Esophagus (tissue), 2 donors: ENCODE data around the gene NOD1. TPM values are rescaled to one million over a fixed set of nuclear protein-coding genes. Genes with fewer than 3 reads are reported as not detected.
"Not testable (repeated sequence)": the region's sequence is repeated elsewhere in the genome, so short reads cannot be mapped to it uniquely, and the experiment has no call there.

Experiments
- H3K27ac ChIP-seq, 2 donors: one replicate each; pipeline ENCODE4 v1.5.1; 2013; ENCODE audit warnings: low read depth in 2 of 2, mild to moderate bottlenecking in 2 of 2, inconsistent platforms in 1 of 2, low read length in 1 of 2, moderate library complexity in 1 of 2
- H3K27me3 ChIP-seq, 2 donors: one replicate each; pipeline ENCODE4 v1.6.1; 2013; ENCODE audit warnings: low read length in 2 of 2, control low read depth in 1 of 2, mild to moderate bottlenecking in 1 of 2; ENCODE audit not compliant: insufficient read depth in 2 of 2, control insufficient read depth in 1 of 2
- H3K36me3 ChIP-seq, 2 donors: one replicate each; pipeline ENCODE4 v1.6.1; 2013; ENCODE audit warnings: low read length in 1 of 2; ENCODE audit not compliant: control insufficient read depth in 2 of 2, insufficient read depth in 2 of 2
- H3K4me1 ChIP-seq, 2 donors: one replicate each; pipeline ENCODE4 v1.6.1; 2013; ENCODE audit warnings: low read length in 1 of 2; ENCODE audit not compliant: control insufficient read depth in 2 of 2, insufficient read depth in 2 of 2
- H3K4me3 ChIP-seq, 2 donors: one replicate each; pipeline ENCODE4 v1.5.1; 2013; ENCODE audit warnings: low read length in 2 of 2, mild to moderate bottlenecking in 2 of 2, low read depth in 1 of 2, moderate library complexity in 1 of 2
- H3K9me3 ChIP-seq, 2 donors: one replicate each; pipeline ENCODE4 v1.6.1; 2013; ENCODE audit warnings: mild to moderate bottlenecking in 2 of 2, low read depth in 1 of 2, low read length in 1 of 2, moderate library complexity in 1 of 2; ENCODE audit not compliant: control insufficient read depth in 2 of 2, insufficient read depth in 1 of 2
- WGBS, 2 donors: extraction: QIAGEN DNeasy Blood & Tissue Kit; methylation state at CpG; one replicate each; pipeline ENCODE4 v1.1.7; 2013; 5-methylcytosine and 5-hydroxymethylcytosine counted together
- polyA plus RNA-seq, 2 donors: library from polyadenylated mRNA; stranded (reverse); fragments of 200-250 nt; gene quantifications; one replicate each; pipeline ENCODE4 v1.2.3, GENCODE V29; 2013
- donor health status: healthy with polysubstance abuse.
- donor health status: Bipolar disorder and iron deficiency.

The NOD1 gene
- polyA plus RNA-seq, 2 donors = 5.0 to 6.1 TPM

DNA sequence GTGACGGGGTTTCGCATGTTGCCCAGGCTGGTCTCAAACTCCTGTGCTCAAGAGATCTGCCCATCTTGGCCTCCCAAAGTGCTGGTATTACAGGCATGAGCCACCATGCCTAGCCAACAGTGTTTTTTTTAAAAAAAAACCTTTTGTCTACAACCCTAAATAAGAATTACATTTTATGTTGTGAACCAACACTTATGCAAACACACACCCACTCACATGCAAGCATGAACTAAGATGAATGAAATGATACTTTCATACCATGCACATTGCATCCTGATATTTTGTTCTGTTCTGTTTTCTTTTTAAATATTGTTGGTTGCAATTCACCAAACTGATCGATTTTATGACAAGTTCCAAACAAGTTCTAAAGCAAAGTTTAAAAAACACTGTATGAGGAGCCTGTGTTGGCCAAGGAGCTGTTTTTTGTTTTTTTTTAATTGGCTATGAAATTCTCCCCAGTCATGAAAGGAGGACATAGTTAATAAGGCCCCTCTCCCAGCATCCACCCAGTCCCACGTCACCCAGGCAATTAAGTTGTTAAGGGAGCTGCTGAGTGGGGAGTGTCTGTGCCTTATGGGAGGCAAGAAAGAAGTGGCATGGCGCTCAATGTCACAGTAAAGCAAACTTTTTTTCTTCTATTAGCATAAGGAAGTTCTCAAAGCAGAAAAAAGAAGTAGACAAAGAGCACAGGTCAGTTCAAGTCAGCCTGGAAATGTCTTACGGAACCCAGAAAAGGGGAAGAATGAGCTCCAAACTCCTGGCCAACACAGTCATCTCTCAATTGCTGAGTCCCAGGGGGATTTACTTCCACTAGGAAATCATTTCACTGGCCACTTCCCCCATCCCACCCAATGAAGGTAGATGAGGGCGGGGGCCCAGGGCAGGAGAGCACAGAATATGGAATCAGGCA, 50.1 kb downstream of the NOD1 start:
- H3K9me3 ChIP-seq = no peaks in the 10 kb centered on the region
- 89 to 91% methylated on average over 7 of the region's 7 CpGs for WGBS, 2 donors
- H3K36me3 ChIP-seq = peaks cover 9 to 31% of the 10 kb centered on the region in 2 donors
- no peak overlapping the region for H3K4me3 ChIP-seq
- peaks cover 4 to 5% of the 10 kb centered on the region in 2 donors for H3K4me1 ChIP-seq
- no peaks in the 10 kb centered on the region for H3K27me3 ChIP-seq
- H3K27ac ChIP-seq = no peak overlapping the region

DNA sequence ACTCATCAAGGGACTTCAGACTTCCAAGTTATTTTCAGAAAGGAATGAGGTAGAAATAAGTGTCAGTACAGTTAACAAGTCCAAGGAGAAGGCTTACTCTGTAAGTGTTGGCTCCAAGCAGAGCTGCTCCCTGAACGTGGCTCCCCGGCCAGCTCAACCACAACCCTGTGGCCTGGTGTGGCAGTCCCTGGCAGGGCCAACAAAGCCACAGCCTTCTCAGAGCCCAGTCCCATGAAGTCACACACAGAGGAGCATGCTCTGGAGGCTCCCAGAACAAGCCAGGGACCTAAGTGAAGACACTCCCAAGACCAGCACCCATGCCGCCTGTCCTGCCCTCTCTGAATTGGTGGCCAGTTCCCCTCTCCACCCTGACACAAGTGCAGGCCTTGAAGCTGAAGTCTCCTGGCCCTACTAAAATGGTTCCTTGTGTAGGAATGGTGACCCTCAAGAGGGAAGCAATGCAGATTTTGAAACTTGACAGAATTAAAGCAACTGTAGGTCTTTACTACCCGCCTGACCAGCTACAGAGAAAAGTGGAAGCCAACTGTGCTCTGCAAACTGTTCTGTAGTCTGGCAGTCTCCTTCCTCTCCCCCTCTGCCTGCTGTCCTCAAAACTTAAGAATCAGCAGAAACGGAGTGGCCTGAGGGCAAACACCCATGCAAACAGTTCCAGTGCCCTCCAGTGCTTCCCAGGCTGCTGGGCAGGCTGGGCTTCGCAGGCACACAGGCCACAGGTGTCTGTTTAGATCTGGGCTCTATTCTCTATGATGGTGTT, 51.1 kb downstream of the NOD1 start:
- Histone ChIP-seq H3K9me3 (no peaks in the 10 kb centered on the region), H3K27me3 (no peaks in the 10 kb centered on the region), H3K36me3 (peaks cover 9 to 31% of the 10 kb centered on the region in 2 donors), H3K27ac (no peak overlapping the region), H3K4me3 (no peak overlapping the region), H3K4me1 (peaks cover 2 to 5% of the 10 kb centered on the region in 2 donors)
- whole genome bisulfite sequencing, 2 donors = 78 to 88% methylated on average over 6 of the region's 6 CpGs

DNA sequence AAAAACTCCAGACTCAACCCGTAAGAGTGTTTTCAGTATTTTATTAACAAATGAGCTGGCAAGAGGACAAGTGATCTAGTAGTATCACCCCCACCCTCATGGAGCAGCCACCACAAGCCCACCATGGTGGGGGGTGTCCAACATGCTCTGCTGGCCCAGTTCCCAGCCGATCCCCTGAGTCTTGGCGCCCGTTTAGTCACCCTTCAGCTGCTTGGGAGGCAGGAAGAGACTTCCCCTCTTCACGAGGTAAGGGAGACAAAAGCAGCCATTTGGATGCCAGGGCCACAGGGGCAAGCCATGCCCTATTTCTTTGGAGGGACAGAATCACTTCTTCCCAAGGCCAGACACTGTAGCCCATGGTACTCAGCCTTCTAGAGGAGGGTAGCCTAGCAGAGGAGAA, 54.1 kb downstream of the NOD1 start:
- Histone ChIP-seq H3K36me3 (peaks cover 9 to 29% of the 10 kb centered on the region in 2 donors), H3K4me1 (no peaks in the 10 kb centered on the region)
- WGBS, 2 donors = 88 to 90% methylated on average over 5 of the region's 5 CpGs

DNA sequence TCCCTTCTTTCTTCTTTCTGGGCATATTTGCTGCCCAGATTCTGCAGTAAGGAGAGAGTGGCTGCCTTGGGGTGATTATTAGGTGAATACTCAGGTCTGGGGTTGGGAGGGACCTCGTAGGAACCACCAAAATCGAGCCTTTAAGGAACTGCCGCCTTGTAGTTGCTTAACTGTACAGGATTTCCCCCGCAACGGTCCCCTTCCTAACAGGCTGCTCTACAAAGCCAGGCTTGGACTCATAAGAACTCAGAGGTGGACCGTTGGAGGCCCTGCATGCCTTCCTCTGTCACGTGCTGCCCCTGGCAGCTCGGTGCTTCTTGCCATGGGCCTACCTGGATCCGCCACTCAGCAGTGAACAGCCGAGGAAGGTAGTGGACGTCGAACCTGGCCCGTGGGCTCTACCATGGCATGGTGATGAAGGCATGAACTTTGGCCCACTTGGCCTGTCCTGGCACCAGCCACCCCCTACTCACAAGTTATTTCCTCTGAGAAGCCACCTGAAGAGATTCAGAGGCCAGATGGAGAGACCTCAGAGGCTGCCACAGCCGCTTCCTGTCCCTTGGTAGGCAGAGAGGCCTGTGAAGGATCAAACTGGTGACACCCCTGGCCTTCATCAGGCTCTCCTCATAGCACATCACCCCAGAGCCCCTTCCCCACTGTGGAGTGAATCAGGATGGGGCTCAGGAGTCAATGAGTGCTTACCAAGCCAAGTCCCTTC, 54.6 kb downstream of the NOD1 start:
- Histone ChIP-seq H3K4me3 (no peak overlapping the region), H3K27ac (no peak overlapping the region), H3K4me1 (no peaks in the 10 kb centered on the region), H3K27me3 (no peaks in the 10 kb centered on the region), H3K36me3 (peaks cover 5 to 26% of the 10 kb centered on the region in 2 donors), H3K9me3 (no peaks in the 10 kb centered on the region)
- WGBS, 2 donors = 95 to 96% methylated on average over 14 of the region's 14 CpGs

More for the DNA sequence above, 54.1 kb downstream of the NOD1 start:
- Histone ChIP-seq H3K27ac (no peak overlapping the region), H3K27me3 (no peaks in the 10 kb centered on the region), H3K4me3 (no peak overlapping the region), H3K9me3 (no peaks in the 10 kb centered on the region)

DNA sequence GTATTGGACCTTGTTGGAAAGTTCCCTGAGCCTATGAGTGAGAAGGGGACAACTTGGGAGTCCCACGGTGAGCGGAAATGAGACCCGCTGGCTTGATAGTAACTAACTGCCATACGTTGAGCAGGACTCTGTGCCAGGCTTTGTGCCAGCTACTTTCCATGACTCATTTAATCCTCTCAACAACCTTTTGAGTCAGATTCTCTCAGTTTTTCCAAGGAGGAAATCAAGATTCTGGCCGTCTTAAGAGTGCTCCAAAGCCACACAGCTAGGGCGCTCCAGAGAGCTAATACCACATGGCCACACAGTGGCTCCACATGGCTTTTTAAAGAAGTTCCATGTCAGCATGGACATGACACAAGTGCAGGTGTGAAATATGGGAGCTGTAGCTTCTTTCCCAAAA, 55.7 kb downstream of the NOD1 start:
- Histone ChIP-seq H3K36me3 (peaks cover 4 to 25% of the 10 kb centered on the region in 2 donors), H3K4me3 (no peak overlapping the region)
- 74 to 77% methylated on average over 6 of the region's 6 CpGs for WGBS, 2 donors

DNA sequence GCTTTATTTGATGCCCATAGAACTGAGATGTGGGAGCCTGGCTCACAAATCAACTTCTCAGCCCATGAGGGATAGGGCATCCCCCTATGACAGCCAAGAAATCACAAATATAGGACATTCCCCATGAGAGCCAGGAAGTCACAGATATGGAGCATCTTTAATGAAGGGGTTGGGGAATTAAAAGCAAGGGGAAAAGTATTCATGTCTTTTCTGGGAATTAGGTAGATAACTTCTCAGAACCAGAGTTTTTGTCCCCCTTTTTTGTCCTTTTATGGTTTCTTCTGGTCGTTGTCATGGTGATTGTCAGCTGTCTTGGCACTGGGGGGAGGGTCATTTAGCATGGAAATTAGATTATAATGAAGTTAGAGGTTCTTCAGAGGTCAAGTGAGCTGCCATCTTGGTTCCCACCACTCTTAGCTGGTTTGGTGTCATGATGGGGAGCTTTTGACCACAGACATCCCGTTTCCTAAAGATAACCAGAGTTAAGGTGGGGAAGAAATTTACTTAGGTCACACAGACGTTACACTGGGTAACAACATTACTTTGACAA, 56.9 kb downstream of the NOD1 start:
- no peaks in the 10 kb centered on the region for H3K9me3 ChIP-seq
- H3K36me3 ChIP-seq = peaks cover 0 to 17% of the 10 kb centered on the region in 2 donors
- H3K4me3 ChIP-seq = no peak overlapping the region
- H3K27ac ChIP-seq = no peak overlapping the region
- H3K4me1 ChIP-seq = no peaks in the 10 kb centered on the region
- H3K27me3 ChIP-seq = no peaks in the 10 kb centered on the region
- 88 to 89% methylated on average over 3 of the region's 3 CpGs for WGBS, 2 donors

More for the DNA sequence above, 55.7 kb downstream of the NOD1 start:
- Histone ChIP-seq H3K4me1 (no peaks in the 10 kb centered on the region), H3K27ac (no peak overlapping the region), H3K9me3 (no peaks in the 10 kb centered on the region), H3K27me3 (no peaks in the 10 kb centered on the region)

DNA sequence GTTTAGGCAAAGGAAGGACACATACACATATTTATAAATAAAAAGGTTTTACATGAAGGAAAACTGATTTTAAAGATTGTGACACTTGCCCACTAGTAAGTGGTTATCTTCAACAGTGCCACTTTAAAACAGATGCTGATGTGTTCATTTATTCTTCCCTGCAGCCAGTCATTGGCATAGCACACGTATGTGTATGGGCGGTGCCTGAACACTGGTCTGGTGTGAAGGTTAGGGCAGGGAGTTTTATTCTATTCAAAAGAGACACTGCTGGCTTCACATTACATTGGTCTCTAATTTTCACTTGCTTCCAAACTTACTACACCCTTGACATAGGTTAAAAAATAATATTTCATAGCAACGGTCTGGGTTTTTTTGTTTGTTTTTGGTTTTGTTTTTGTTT, 57.9 kb downstream of the NOD1 start:
- Histone ChIP-seq H3K27me3 (no peaks in the 10 kb centered on the region), H3K4me3 (no peak overlapping the region), H3K9me3 (no peaks in the 10 kb centered on the region), H3K4me1 (no peaks in the 10 kb centered on the region), H3K36me3 (peaks cover 0 to 9% of the 10 kb centered on the region in 2 donors), H3K27ac (no peak overlapping the region)
- 76 to 77% methylated on average over 3 of the region's 3 CpGs for WGBS, 2 donors

DNA sequence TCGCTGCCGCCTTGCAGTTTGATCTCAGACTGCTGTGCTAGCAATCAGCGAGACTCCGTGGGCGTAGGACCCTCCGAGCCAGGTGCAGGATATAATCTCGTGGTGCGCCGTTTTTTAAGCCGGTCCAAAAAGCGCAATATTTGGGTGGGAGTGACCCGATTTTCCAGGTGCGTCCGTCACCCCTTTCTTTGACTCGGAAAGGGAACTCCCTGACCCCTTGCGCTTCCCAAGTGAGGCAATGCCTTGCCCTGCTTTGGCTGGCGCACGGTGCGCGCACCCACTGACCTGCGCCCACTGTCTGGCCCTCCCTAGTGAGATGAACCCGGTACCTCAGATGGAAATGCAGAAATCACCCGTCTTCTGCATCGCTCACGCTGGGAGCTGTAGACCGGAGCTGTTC, 58.5 kb downstream of the NOD1 start:
- not testable (repeated sequence) for H3K9me3 ChIP-seq, H3K4me3 ChIP-seq, H3K4me1 ChIP-seq, H3K27me3 ChIP-seq, H3K27ac ChIP-seq, H3K36me3 ChIP-seq
- WGBS, 2 donors = 94 to 100% methylated on average over 3 to 20 of the region's 26 CpGs

DNA sequence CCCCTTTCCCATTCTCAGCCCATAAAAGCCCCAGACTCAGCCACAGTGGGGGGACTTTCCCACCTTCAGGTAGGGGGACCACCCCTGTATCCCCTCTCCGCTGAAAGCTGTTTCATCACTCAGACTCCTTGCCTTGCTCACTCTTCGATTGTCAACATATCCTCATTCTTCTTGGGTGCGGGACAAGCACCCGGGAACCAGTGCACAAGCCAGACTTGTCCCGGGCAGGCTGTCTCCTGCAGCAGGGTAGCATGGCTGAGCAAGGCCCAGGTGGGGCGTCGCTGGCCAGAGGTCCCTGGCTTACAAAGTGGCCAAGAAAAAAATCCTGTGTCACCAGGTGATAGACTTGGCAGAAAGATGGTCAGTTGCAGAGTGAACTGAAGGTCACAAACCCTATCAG, 64.7 kb downstream of the NOD1 start:
- Histone ChIP-seq H3K4me1 (no peaks in the 10 kb centered on the region), H3K27ac (no peak overlapping the region), H3K36me3 (no peaks in the 10 kb centered on the region), H3K4me3 (no peak overlapping the region), H3K27me3 (no peaks in the 10 kb centered on the region), H3K9me3 (no peaks in the 10 kb centered on the region)
- WGBS, 2 donors = 94 to 96% methylated on average over 7 of the region's 7 CpGs
